Panc1 (cell line): ENCODE measurements around the gene WDR31. TPM values are rescaled to one million over a fixed set of nuclear protein-coding genes. Genes with fewer than 3 reads are reported as not detected.

Source experiments
- ATAC-seq: fragments of 200-7000 bp; cut with Tn5 transposase; 2 replicates; pipeline ENCODE4 v1.9.1; 2020; ENCODE audit warnings: mild to moderate bottlenecking, moderate library complexity
- BruUV-seq: library from RNA; stranded (reverse); fragments of 400-500 nt; replicated peaks from 2 replicates; lab custom pipeline; 2021; lab: Mats Ljungman, UMichigan
- CTCF ChIA-PET: fragments of 300-600 bp; sonication (Branson Sonifier 250); formaldehyde crosslinking; loops from one replicate; lab custom pipeline; 2022; ENCODE audit warnings: antibody characterized with exemption; lab: Charles Lee
- POLR2A ChIA-PET: fragments of 300-600 bp; sonication (Branson Sonifier 250); formaldehyde crosslinking; loops from one replicate; lab custom pipeline; 2022; ENCODE audit warnings: antibody characterized with exemption; lab: Charles Lee
- DNase-seq: peaks from one replicate; pipeline ENCODE4 v3.0.0-alpha.2; 2010; ENCODE audit warnings: low read depth, low spot score
- H3K27ac ChIP-seq: 2 replicates; pipeline ENCODE4 v1.5.1; 2011; ENCODE audit warnings: mild to moderate bottlenecking, low read length, inconsistent platforms
- H3K27me3 ChIP-seq: fragments of 200-500 bp; sonication (Bioruptor generic); 2 replicates; pipeline ENCODE4 v1.6.0; 2014; ENCODE audit warnings: low read length, inconsistent platforms; ENCODE audit not compliant: control insufficient read depth, insufficient read depth
- H3K36me3 ChIP-seq: fragments of 200-500 bp; sonication (Bioruptor generic); 2 replicates; pipeline ENCODE4 v1.5.1; 2014; ENCODE audit warnings: inconsistent platforms, mild to moderate bottlenecking, low read length, moderate library complexity; ENCODE audit not compliant: control insufficient read depth, insufficient read depth
- H3K4me1 ChIP-seq: 2 replicates; pipeline ENCODE4 v1.5.1; 2011; ENCODE audit warnings: inconsistent platforms, mild to moderate bottlenecking, low read length, moderate library complexity; ENCODE audit not compliant: control insufficient read depth, insufficient read depth
- H3K4me3 ChIP-seq, 2 experiments: 2 replicates each; pipeline ENCODE4 v1.5.1; 2011 to 2012; ENCODE audit warnings: low read depth in 2 of 2, low read length in 2 of 2, mild to moderate bottlenecking in 2 of 2, inconsistent platforms in 1 of 2, moderate library complexity in 1 of 2
- H3K9me3 ChIP-seq: fragments of 200-500 bp; sonication (Bioruptor generic); 2 replicates; pipeline ENCODE4 v1.5.1; 2014; ENCODE audit warnings: low read depth, mild to moderate bottlenecking, inconsistent platforms, low read length, moderate library complexity; ENCODE audit not compliant: control insufficient read depth, insufficient read depth
- CTCF ChIP-seq: fragments of 450-650 bp; IDR thresholded peaks from 2 replicates; pipeline ENCODE4 v1.5.1; 2017; ENCODE audit warnings: mild to moderate bottlenecking
- POLR2AphosphoS5 ChIP-seq: IDR thresholded peaks from 2 replicates; pipeline ENCODE4 v1.6.1; 2012; ENCODE audit warnings: mild to moderate bottlenecking, low read depth, low read length, moderate library complexity
- REST ChIP-seq, 2 experiments: IDR thresholded peaks; 2 replicates each; pipeline ENCODE4 v1.6.1; 2011 to 2012; ENCODE audit warnings: low read depth in 2 of 2, control low read depth in 1 of 2, low read length in 1 of 2, mild to moderate bottlenecking in 1 of 2, moderate library complexity in 1 of 2; ENCODE audit not compliant: insufficient read depth in 1 of 2
- SIN3A ChIP-seq: IDR thresholded peaks from 2 replicates; pipeline ENCODE4 v1.6.1; 2012; ENCODE audit warnings: low read depth, mild to moderate bottlenecking, low read length, moderate library complexity, borderline replicate concordance; ENCODE audit not compliant: insufficient read depth
- TCF7L2 ChIP-seq: IDR thresholded peaks from 2 replicates; pipeline ENCODE4 v1.6.1; 2011; ENCODE audit warnings: mild to moderate bottlenecking, low read depth, low read length, inconsistent platforms
- in situ Hi-C: cut with HindIII; loops from 2 replicates; pipeline ENCODE4 v1.10.0; 2016; ENCODE audit warnings: low sequenced_read_pairs, low pct_unique_long_range_greater_than_20kb
- intact Hi-C: fragments of 100-400 bp; cut with micrococcal nuclease; formaldehyde crosslinking; loops from one replicate; pipeline ENCODE4 v1.10.0; 2022; ENCODE audit not compliant: unreplicated experiment
- total RNA-seq: library from RNA; stranded (reverse); gene quantifications from one replicate; pipeline ENCODE4 v1.2.1, GENCODE V29; 2021; ENCODE audit not compliant: unreplicated experiment

Gene WDR31
- total RNA-seq, 1 experiment from 2014 or later, result 0.80 TPM

DNA sequence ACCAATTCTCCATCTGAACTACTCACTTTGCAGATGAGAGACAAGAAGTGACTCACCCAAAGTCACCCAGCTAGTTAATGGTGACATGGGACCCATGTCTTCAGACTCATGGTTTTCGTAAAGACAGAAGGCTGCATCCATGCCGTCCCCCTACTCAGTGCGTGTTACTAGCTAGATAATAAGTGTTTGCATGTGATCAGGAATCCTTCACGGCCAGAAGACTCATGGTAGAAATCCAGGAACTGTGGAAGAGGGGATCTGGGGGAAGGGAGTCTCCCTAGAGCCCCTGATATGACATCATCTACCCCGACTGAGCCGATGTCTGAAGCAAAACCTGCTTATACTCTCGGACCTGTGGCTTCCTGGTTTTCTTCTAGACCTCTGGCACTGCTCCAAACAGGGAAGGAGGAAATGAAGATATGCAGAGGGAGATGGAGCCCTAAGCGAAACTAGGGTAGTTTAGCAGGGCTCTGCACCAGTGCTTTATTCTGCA, 40.2 kb downstream of the WDR31 start:
- Histone ChIP-seq H3K9me3 (no peaks in the 10 kb centered on the region), H3K4me3 (no peak overlapping the region), H3K4me1 (no peaks in the 10 kb centered on the region), H3K27me3 (no peaks in the 10 kb centered on the region; the same call in 1 of the 2 replicates), H3K27ac (no peak overlapping the region), H3K36me3 (no peaks in the 10 kb centered on the region)
- in situ Hi-C loops (no loop called here), intact Hi-C loops (no loop called here)
- CTCF ChIA-PET, result no interaction called here
- no peak for ATAC-seq
- no TSS peak for BruUV-seq
- no peak for DNase-seq
- no peak for TF ChIP-seq SIN3A
- TF ChIP-seq POLR2AphosphoS5, result no peak
- no peak for TF ChIP-seq CTCF
- TF ChIP-seq REST (IDR thresholded peaks at IDR 0.05; ENCODE audit: insufficient read depth in 1 of 2, low read depth in 2 of 2, low read length in 1 of 2), result no peak
- TF ChIP-seq TCF7L2, result no peak
- POLR2A ChIA-PET, result no interaction called here

GRCh38 chr9:113298924-113299770, 40.9 kb downstream of the WDR31 start:
- Histone ChIP-seq H3K4me3 (no peak overlapping the region), H3K27me3 (no peaks in the 10 kb centered on the region; the same call in 1 of the 2 replicates), H3K27ac (no peak overlapping the region), H3K9me3 (no peaks in the 10 kb centered on the region), H3K36me3 (no peaks in the 10 kb centered on the region), H3K4me1 (no peaks in the 10 kb centered on the region)
- POLR2A ChIA-PET, result no interaction called here
- BruUV-seq, result no TSS peak
- CTCF ChIA-PET, result no interaction called here
- no peak for TF ChIP-seq TCF7L2
- TF ChIP-seq CTCF, result no peak
- no peak for TF ChIP-seq REST (IDR thresholded peaks at IDR 0.05; ENCODE audit: insufficient read depth in 1 of 2, low read depth in 2 of 2, low read length in 1 of 2)
- no peak for TF ChIP-seq POLR2AphosphoS5
- in situ Hi-C loops, result no loop called here
- intact Hi-C loops, result no loop called here
- DNase-seq, result no peak
- no peak for ATAC-seq
